Measurements from ENCODE around the gene STK32A.

STK32A gene

DNA sequence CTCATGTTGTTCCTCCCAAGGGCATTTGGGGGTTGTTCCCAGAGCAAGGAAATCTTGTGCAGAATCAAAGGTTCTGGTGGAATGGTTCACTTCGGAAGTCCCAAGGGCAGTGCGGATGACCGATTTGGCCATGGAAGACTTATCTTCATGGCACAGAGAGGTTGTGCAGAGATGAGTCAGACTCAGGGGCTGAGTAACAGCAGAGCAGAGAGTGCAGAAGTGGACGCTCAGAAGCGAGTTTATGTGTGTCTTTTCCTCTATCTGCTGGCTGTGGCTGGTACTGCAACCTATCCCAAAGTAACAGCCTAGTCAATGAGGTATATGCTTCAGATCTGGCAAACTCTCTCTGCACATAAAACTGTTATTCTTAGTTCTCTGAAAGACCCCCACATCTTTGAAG lies 157.0 kb downstream of the STK32A start:
- peaks cover 25% of the 10 kb centered on the region in 2 experiments for H3K36me3 ChIP-seq (ENCODE audit: control insufficient read depth in 1 of 2, insufficient read depth in 2 of 2, low read depth in 1 of 2, low read length in 2 of 2)
- H2BK5ac ChIP-seq (ENCODE audit: low read depth, low read length, poor library complexity, severe bottlenecking) = no peak overlapping the region
- peaks cover 8% of the 10 kb centered on the region for H3K79me1 ChIP-seq (replicated peaks; ENCODE audit: low read length, poor library complexity, severe bottlenecking)
- no peak overlapping the region for H3K18ac ChIP-seq (ENCODE audit: low read depth in 1 of 2, low read length in 2 of 2)
- H3K4me2 ChIP-seq (ENCODE audit: low read length, poor library complexity, severe bottlenecking) = no peak overlapping the region
- H3K14ac ChIP-seq (ENCODE audit: low read length in 2 of 2) = no peak overlapping the region
- no peak overlapping the region for H3K23ac ChIP-seq (ENCODE audit: low read length in 2 of 2)
- H2AK5ac ChIP-seq (ENCODE audit: low read length, severe bottlenecking) = no peak overlapping the region
- 61% methylated on average over 5 of the region's 5 CpGs for WGBS
- no peaks in the 10 kb centered on the region for H3K27me3 ChIP-seq (ENCODE audit: control insufficient read depth in 1 of 2, insufficient read depth in 1 of 2, low read length in 2 of 2)
- no peak overlapping the region for H2BK15ac ChIP-seq (ENCODE audit: low read depth, poor library complexity, severe bottlenecking)
- no peaks in the 10 kb centered on the region for H3K9me3 ChIP-seq (ENCODE audit: control insufficient read depth, low read length)
- no peak overlapping the region for H3K4me3 ChIP-seq (ENCODE audit: insufficient read depth in 1 of 2, low read depth in 1 of 2, low read length in 2 of 2)
- DNase-seq = peak; percentile 81
- no peaks in the 10 kb centered on the region for H3K4me1 ChIP-seq (ENCODE audit: control insufficient read depth, insufficient read depth, low read depth, low read length)
- H3K4ac ChIP-seq (ENCODE audit: low read depth in 1 of 2, low read length in 2 of 2) = no peak overlapping the region
- H4K91ac ChIP-seq (ENCODE audit: low read length) = no peak overlapping the region
- H2BK120ac ChIP-seq (ENCODE audit: low read depth, low read length) = no peak overlapping the region
- no peak overlapping the region for H4K8ac ChIP-seq (ENCODE audit: low read length)
- no peak overlapping the region for H2AFZ ChIP-seq (ENCODE audit: low read depth, low read length)
- H3K9ac ChIP-seq (ENCODE audit: low read length) = no peak overlapping the region
- H3K27ac ChIP-seq (ENCODE audit: low read length, poor library complexity, severe bottlenecking) = no peak overlapping the region
- H2BK12ac ChIP-seq (ENCODE audit: low read length in 2 of 2) = no peak overlapping the region

DNA sequence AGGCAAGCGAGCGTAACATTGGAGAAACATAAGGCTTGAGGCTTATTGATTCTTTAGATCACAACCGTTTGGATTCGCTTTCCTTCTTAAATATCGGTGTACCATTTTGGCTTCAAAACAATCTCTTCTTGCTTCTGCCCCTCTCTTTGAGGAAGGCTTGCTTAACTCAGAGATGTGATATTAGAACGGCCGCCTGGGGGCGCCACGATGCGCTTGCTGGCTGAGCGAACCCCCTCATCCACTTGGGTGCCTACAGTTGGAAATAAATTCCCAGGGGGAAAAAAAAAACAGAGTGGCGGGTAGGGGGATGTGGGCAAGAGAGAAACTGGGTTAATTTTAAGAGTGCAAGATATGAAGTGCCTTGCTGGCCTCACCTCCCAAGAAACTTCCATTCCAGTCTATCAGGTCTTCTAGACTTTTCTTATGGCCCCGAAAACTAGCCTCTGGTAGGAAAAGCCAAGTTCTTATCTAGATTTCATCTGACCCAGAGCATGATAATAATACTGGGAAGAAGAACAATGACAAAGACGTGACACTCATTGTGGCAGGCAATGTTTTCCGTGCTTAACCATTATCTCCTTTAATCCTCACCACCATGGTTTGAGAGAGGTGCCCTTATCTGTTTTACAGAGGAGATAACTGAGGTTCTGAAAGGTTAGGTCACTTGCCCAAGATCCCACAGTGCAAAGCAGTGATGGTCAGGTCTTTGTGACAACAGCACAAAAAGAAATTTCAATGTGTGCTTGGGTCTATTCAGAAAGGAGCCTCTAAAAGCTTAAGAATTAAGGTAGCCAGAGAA lies 159.2 kb downstream of the STK32A start:
- Histone ChIP-seq H3K27ac (ENCODE audit: low read length, poor library complexity, severe bottlenecking) (no peak overlapping the region), H2AFZ (ENCODE audit: low read depth, low read length) (no peak overlapping the region), H2AK5ac (ENCODE audit: low read length, severe bottlenecking) (no peak overlapping the region), H3K23ac (ENCODE audit: low read length in 2 of 2) (no peak overlapping the region), H3K4me2 (ENCODE audit: low read length, poor library complexity, severe bottlenecking) (no peak overlapping the region), H4K91ac (ENCODE audit: low read length) (no peak overlapping the region), H4K8ac (ENCODE audit: low read length) (no peak overlapping the region), H2BK12ac (ENCODE audit: low read length in 2 of 2) (no peak overlapping the region), H3K27me3 (ENCODE audit: control insufficient read depth in 1 of 2, insufficient read depth in 1 of 2, low read length in 2 of 2) (no peaks in the 10 kb centered on the region), H3K4me3 (ENCODE audit: insufficient read depth in 1 of 2, low read depth in 1 of 2, low read length in 2 of 2) (no peak overlapping the region), H2BK5ac (ENCODE audit: low read depth, low read length, poor library complexity, severe bottlenecking) (no peak overlapping the region), H2BK15ac (ENCODE audit: low read depth, poor library complexity, severe bottlenecking) (no peak overlapping the region), H2BK120ac (ENCODE audit: low read depth, low read length) (no peak overlapping the region), H3K9ac (ENCODE audit: low read length) (no peak overlapping the region), H3K79me1 (replicated peaks; ENCODE audit: low read length, poor library complexity, severe bottlenecking) (peaks cover 14% of the 10 kb centered on the region), H3K4ac (ENCODE audit: low read depth in 1 of 2, low read length in 2 of 2) (no peak overlapping the region), H3K14ac (ENCODE audit: low read length in 2 of 2) (no peak overlapping the region), H3K18ac (ENCODE audit: low read depth in 1 of 2, low read length in 2 of 2) (no peak overlapping the region), H3K9me3 (ENCODE audit: control insufficient read depth, low read length) (no peaks in the 10 kb centered on the region), H3K4me1 (ENCODE audit: control insufficient read depth, insufficient read depth, low read depth, low read length) (no peaks in the 10 kb centered on the region), H3K36me3 (ENCODE audit: control insufficient read depth in 1 of 2, insufficient read depth in 2 of 2, low read depth in 1 of 2, low read length in 2 of 2) (peaks cover 36 to 42% of the 10 kb centered on the region in 2 experiments)
- WGBS = 84% methylated on average over 13 of the region's 15 CpGs
- DNase-seq = no peak

DNA sequence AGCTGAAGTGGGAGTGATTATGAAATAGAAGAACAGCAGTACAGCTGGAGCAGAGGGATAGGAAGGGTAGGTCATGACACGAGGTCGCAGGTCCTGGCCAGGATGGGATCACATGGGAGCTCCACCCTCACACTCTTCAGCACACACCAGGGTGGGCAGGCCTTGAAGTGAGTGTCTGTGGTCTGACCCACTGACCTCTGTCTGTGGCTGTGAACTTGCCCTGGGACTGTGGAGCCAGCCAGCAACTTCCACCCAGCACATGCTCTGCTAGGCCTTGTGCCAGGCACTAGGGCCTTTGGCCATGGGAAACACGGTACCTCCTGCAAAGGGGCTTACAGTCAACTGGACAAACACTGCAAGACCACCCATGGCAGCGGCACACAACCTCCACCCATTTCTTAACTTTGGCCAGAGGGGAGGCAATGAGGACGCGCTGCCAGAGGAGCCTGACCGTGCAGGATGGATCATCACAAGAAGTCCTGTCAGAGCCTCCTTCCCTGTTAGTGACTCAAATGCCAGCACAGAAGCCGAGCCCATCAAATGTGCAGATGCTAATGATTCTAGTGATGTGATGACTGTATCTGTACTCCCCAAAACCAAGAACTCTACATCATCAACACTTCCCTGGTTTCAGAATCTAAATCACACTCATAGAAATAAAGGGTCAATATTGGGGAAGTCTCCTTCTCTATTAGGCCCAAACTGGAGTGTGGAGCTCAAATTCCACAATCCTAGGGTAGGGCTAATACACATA lies 161.4 kb downstream of the STK32A start:
- H3K4ac ChIP-seq (ENCODE audit: low read depth in 1 of 2, low read length in 2 of 2) = no peak overlapping the region
- H4K91ac ChIP-seq (ENCODE audit: low read length) = no peak overlapping the region
- H4K8ac ChIP-seq (ENCODE audit: low read length) = no peak overlapping the region
- H3K79me1 ChIP-seq (replicated peaks; ENCODE audit: low read length, poor library complexity, severe bottlenecking) = peaks cover 14% of the 10 kb centered on the region
- no peak overlapping the region for H3K18ac ChIP-seq (ENCODE audit: low read depth in 1 of 2, low read length in 2 of 2)
- H2BK5ac ChIP-seq (ENCODE audit: low read depth, low read length, poor library complexity, severe bottlenecking) = no peak overlapping the region
- WGBS = 59% methylated on average over 4 of the region's 8 CpGs
- no peak overlapping the region for H2AK5ac ChIP-seq (ENCODE audit: low read length, severe bottlenecking)
- H3K9ac ChIP-seq (ENCODE audit: low read length) = no peak overlapping the region
- no peak overlapping the region for H3K4me3 ChIP-seq (ENCODE audit: insufficient read depth in 1 of 2, low read depth in 1 of 2, low read length in 2 of 2)
- no peaks in the 10 kb centered on the region for H3K27me3 ChIP-seq (ENCODE audit: control insufficient read depth in 1 of 2, insufficient read depth in 1 of 2, low read length in 2 of 2)
- no peak overlapping the region for H2BK15ac ChIP-seq (ENCODE audit: low read depth, poor library complexity, severe bottlenecking)
- H2AFZ ChIP-seq (ENCODE audit: low read depth, low read length) = no peak overlapping the region
- no peak overlapping the region for H2BK12ac ChIP-seq (ENCODE audit: low read length in 2 of 2)
- no peaks in the 10 kb centered on the region for H3K9me3 ChIP-seq (ENCODE audit: control insufficient read depth, low read length)
- H3K36me3 ChIP-seq (ENCODE audit: control insufficient read depth in 1 of 2, insufficient read depth in 2 of 2, low read depth in 1 of 2, low read length in 2 of 2) = peaks cover 41 to 62% of the 10 kb centered on the region in 2 experiments
- no peak overlapping the region for H3K4me2 ChIP-seq (ENCODE audit: low read length, poor library complexity, severe bottlenecking)
- no peak overlapping the region for H2BK120ac ChIP-seq (ENCODE audit: low read depth, low read length)
- H3K14ac ChIP-seq (ENCODE audit: low read length in 2 of 2) = no peak overlapping the region
- no peak overlapping the region for H3K23ac ChIP-seq (ENCODE audit: low read length in 2 of 2)
- no peaks in the 10 kb centered on the region for H3K4me1 ChIP-seq (ENCODE audit: control insufficient read depth, insufficient read depth, low read depth, low read length)
- no peak overlapping the region for H3K27ac ChIP-seq (ENCODE audit: low read length, poor library complexity, severe bottlenecking)
- DNase-seq = no peak

DNA sequence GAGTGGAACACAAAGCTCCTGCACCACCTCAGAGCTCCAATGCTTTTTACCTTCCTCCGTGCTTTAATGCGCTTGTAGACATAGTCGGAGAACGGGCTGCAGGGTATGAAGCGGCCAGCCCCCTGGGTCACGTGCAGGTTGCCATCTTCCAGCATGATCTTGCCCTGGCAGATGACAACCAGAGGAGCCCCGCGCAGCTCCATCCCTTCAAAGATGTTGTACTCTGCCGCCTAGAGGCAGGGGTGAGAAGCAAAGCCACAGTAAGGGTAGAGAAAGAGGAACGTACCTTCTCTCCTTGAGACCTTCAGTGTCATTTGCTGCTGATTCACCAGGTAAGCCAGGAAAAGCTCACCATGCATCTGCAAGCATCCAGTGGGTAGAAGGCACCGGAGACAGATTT lies 162.8 kb downstream of the STK32A start:
- H3K27me3 ChIP-seq (ENCODE audit: control insufficient read depth in 1 of 2, insufficient read depth in 1 of 2, low read length in 2 of 2) = no peaks in the 10 kb centered on the region
- no peak for DNase-seq
- H2BK15ac ChIP-seq (ENCODE audit: low read depth, poor library complexity, severe bottlenecking) = no peak overlapping the region
- no peak overlapping the region for H3K9ac ChIP-seq (ENCODE audit: low read length)
- no peaks in the 10 kb centered on the region for H3K9me3 ChIP-seq (ENCODE audit: control insufficient read depth, low read length)
- no peak overlapping the region for H3K4me2 ChIP-seq (ENCODE audit: low read length, poor library complexity, severe bottlenecking)
- no peak overlapping the region for H2BK120ac ChIP-seq (ENCODE audit: low read depth, low read length)
- no peak overlapping the region for H3K4ac ChIP-seq (ENCODE audit: low read depth in 1 of 2, low read length in 2 of 2)
- H2BK5ac ChIP-seq (ENCODE audit: low read depth, low read length, poor library complexity, severe bottlenecking) = no peak overlapping the region
- H3K79me1 ChIP-seq (replicated peaks; ENCODE audit: low read length, poor library complexity, severe bottlenecking) = peaks cover 20% of the 10 kb centered on the region
- H3K18ac ChIP-seq (ENCODE audit: low read depth in 1 of 2, low read length in 2 of 2) = no peak overlapping the region
- H3K23ac ChIP-seq (ENCODE audit: low read length in 2 of 2) = no peak overlapping the region
- no peak overlapping the region for H2AK5ac ChIP-seq (ENCODE audit: low read length, severe bottlenecking)
- H4K91ac ChIP-seq (ENCODE audit: low read length) = no peak overlapping the region
- H3K4me1 ChIP-seq (ENCODE audit: control insufficient read depth, insufficient read depth, low read depth, low read length) = no peaks in the 10 kb centered on the region
- H3K27ac ChIP-seq (ENCODE audit: low read length, poor library complexity, severe bottlenecking) = no peak overlapping the region
- peak overlapping the region; percentile 19 for H4K8ac ChIP-seq (ENCODE audit: low read length)
- peaks cover 43 to 66% of the 10 kb centered on the region in 2 experiments for H3K36me3 ChIP-seq (ENCODE audit: control insufficient read depth in 1 of 2, insufficient read depth in 2 of 2, low read depth in 1 of 2, low read length in 2 of 2)
- no peak overlapping the region for H3K4me3 ChIP-seq (ENCODE audit: insufficient read depth in 1 of 2, low read depth in 1 of 2, low read length in 2 of 2)
- H3K14ac ChIP-seq (ENCODE audit: low read length in 2 of 2) = no peak overlapping the region
- H2AFZ ChIP-seq (ENCODE audit: low read depth, low read length) = no peak overlapping the region
- WGBS = 97% methylated on average over 11 of the region's 11 CpGs
- peak overlapping the region in 1 of 2 experiments; percentile 3 for H2BK12ac ChIP-seq (ENCODE audit: low read length in 2 of 2)
